Neuronal stem cell (in vitro differentiated cells): ENCODE results near the gene CDC20.
"Not testable (repeated sequence)": the region's sequence is repeated elsewhere in the genome, so short reads cannot be mapped to it uniquely, and the experiment has no call there.

Source experiments
- DNase-seq: peaks from one replicate; pipeline ENCODE4 v3.0.0-alpha.2; 2013; ENCODE audit warnings: low spot score
- H2AFZ ChIP-seq: one replicate; pipeline ENCODE4 v1.6.1; 2013; ENCODE audit warnings: mild to moderate bottlenecking, low read length, inconsistent platforms
- H2AK5ac ChIP-seq: 2 replicates; pipeline ENCODE4 v1.6.1; 2013; ENCODE audit warnings: low read depth, mild to moderate bottlenecking, inconsistent platforms, low read length, moderate library complexity, mixed read lengths
- H2BK120ac ChIP-seq: 2 replicates; pipeline ENCODE4 v1.6.1; 2013; ENCODE audit warnings: low read depth, mild to moderate bottlenecking, inconsistent platforms, low read length, moderate library complexity, mixed read lengths
- H2BK12ac ChIP-seq: one replicate; pipeline ENCODE4 v1.6.1; 2013; ENCODE audit warnings: low read length, inconsistent platforms
- H2BK15ac ChIP-seq: 2 replicates; pipeline ENCODE4 v1.6.1; 2013; ENCODE audit warnings: mild to moderate bottlenecking, low read length, inconsistent platforms, mixed read lengths
- H2BK5ac ChIP-seq: one replicate; pipeline ENCODE4 v1.6.1; 2013; ENCODE audit warnings: inconsistent platforms, mild to moderate bottlenecking, low read length, moderate library complexity
- H3K14ac ChIP-seq: one replicate; pipeline ENCODE4 v1.6.1; 2013; ENCODE audit warnings: low read length, inconsistent platforms
- H3K18ac ChIP-seq: 2 replicates; pipeline ENCODE4 v1.6.1; 2013; ENCODE audit warnings: low read length, inconsistent platforms
- H3K23ac ChIP-seq: 2 replicates; pipeline ENCODE4 v1.6.1; 2013; ENCODE audit warnings: low read depth, mild to moderate bottlenecking, mixed read lengths, low read length, inconsistent platforms; ENCODE audit not compliant: poor library complexity
- H3K27ac ChIP-seq: replicated peaks from 3 replicates; pipeline ENCODE4 v1.5.1; 2013; ENCODE audit warnings: low read length, inconsistent platforms
- H3K27me3 ChIP-seq, 3 experiments: 2 replicates each; pipeline ENCODE4 v1.6.1; 2013; ENCODE audit warnings: low read length in 3 of 3, mild to moderate bottlenecking in 2 of 3, inconsistent platforms in 1 of 3, low read depth in 1 of 3, mixed read lengths in 1 of 3, moderate library complexity in 1 of 3; ENCODE audit not compliant: control insufficient read depth in 3 of 3, insufficient read depth in 3 of 3
- H3K36me3 ChIP-seq, 2 donors: replicated peaks in 1 of 2; 2 replicates each; pipeline ENCODE4 v1.6.1; 2013; ENCODE audit warnings: low read length in 2 of 2; ENCODE audit not compliant: control insufficient read depth in 2 of 2, insufficient read depth in 2 of 2
- H3K4ac ChIP-seq: 2 replicates; pipeline ENCODE4 v1.6.1; 2013; ENCODE audit warnings: inconsistent platforms, mild to moderate bottlenecking, low read length, moderate library complexity
- H3K4me1 ChIP-seq, 2 donors: 1 replicate in 1 of 2; 2 replicates in 1 of 2; pipeline ENCODE4 v1.6.1; 2013; ENCODE audit warnings: low read length in 2 of 2, low read depth in 1 of 2; ENCODE audit not compliant: control insufficient read depth in 2 of 2, insufficient read depth in 1 of 2
- H3K4me2 ChIP-seq: one replicate; pipeline ENCODE4 v1.6.1; 2013; ENCODE audit warnings: mild to moderate bottlenecking, low read length, inconsistent platforms; ENCODE audit not compliant: insufficient read depth, poor library complexity, severe bottlenecking
- H3K4me3 ChIP-seq, 2 donors: 2 replicates each; pipeline ENCODE4 v1.5.1; 2013; ENCODE audit warnings: low read length in 2 of 2, mild to moderate bottlenecking in 2 of 2, inconsistent platforms in 1 of 2, moderate library complexity in 1 of 2
- H3K79me1 ChIP-seq: one replicate; pipeline ENCODE4 v1.6.1; 2013; ENCODE audit warnings: low read depth, mild to moderate bottlenecking, inconsistent platforms, low read length, moderate library complexity
- H3K9ac ChIP-seq: one replicate; pipeline ENCODE4 v1.6.1; 2013; ENCODE audit warnings: mild to moderate bottlenecking, low read depth, low read length, inconsistent platforms; ENCODE audit not compliant: poor library complexity
- H3K9me3 ChIP-seq, 2 donors: replicated peaks in 1 of 2; 2 replicates each; pipeline versions ENCODE3 to v1.6.1; 2013; ENCODE audit warnings: low read length in 2 of 2, mild to moderate bottlenecking in 2 of 2, inconsistent platforms in 1 of 2, low read depth in 1 of 2, mixed read lengths in 1 of 2, moderate library complexity in 1 of 2; ENCODE audit not compliant: control insufficient read depth in 2 of 2, insufficient read depth in 1 of 2
- H4K8ac ChIP-seq: one replicate; pipeline ENCODE4 v1.6.1; 2013; ENCODE audit warnings: low read depth, mild to moderate bottlenecking, inconsistent platforms, low read length, moderate library complexity
- H4K91ac ChIP-seq: one replicate; pipeline ENCODE4 v1.6.1; 2013; ENCODE audit warnings: low read length, low read depth, mild to moderate bottlenecking, inconsistent platforms; ENCODE audit not compliant: poor library complexity
- WGBS, 2 donors: extraction: QIAGEN DNeasy Blood & Tissue Kit; methylation state at CpG; one replicate each; pipeline ENCODE4 v1.1.7; 2013; ENCODE audit warnings: missing lambda C conversion rate in 2 of 2, mixed read lengths in 1 of 2; ENCODE audit not compliant: insufficient read length in 2 of 2, insufficient replicate concordance in 1 of 2; ENCODE audit errors: extremely low coverage in 2 of 2; 5-methylcytosine and 5-hydroxymethylcytosine counted together

The CDC20 gene

GRCh38 chr1:43367904-43368645 is 9.3 kb downstream of the CDC20 start, which contains the start of gene ELOVL1:
ELOVL1 (minus strand) TSS chr1:43368011; CDS start chr1:43365609, 2,402 bp downstream.
- H3K4ac ChIP-seq, result peak within 1 kb of the TSS; percentile 54
- H3K79me1 ChIP-seq, result peaks cover 4% of the 10 kb centered on the region
- H3K27ac ChIP-seq, result peak within 1 kb of the TSS; percentile 94
- peak within 1 kb of the TSS; percentile 77 for H3K4me2 ChIP-seq
- no peak within 1 kb of the TSS for H4K8ac ChIP-seq
- H3K36me3 ChIP-seq, result peaks cover 17 to 25% of the 10 kb centered on the region in 2 donors
- H2AFZ ChIP-seq, result peak within 1 kb of the TSS; percentile 99
- peak within 1 kb of the TSS; percentile 90 for H2AK5ac ChIP-seq
- no CpG with 5 or more reads among the region's 58 CpGs for WGBS, 2 donors
- peak within 1 kb of the TSS; percentile 76 for H2BK15ac ChIP-seq
- peak within 1 kb of the TSS; percentile 82 for H4K91ac ChIP-seq
- peak within 1 kb of the TSS; percentile 93 for H3K9ac ChIP-seq
- peak within 1 kb of the TSS; percentile 99 for H3K18ac ChIP-seq
- peak within 1 kb of the TSS; percentile 82 for H2BK5ac ChIP-seq
- peak within 1 kb of the TSS; percentile 77 to 81 for H3K4me3 ChIP-seq
- peak within 1 kb of the TSS; percentile 99 for H2BK12ac ChIP-seq
- peak within 1 kb of the TSS; percentile 90 for H3K14ac ChIP-seq
- peak within 1 kb of the TSS; percentile 94 for H3K23ac ChIP-seq
- peaks cover 11 to 28% of the 10 kb centered on the region in 2 donors for H3K4me1 ChIP-seq
- no peaks in the 10 kb centered on the region for H3K9me3 ChIP-seq
- no peak within 1 kb of the TSS for H2BK120ac ChIP-seq
- DNase-seq, result peak; percentile 83
- no peaks in the 10 kb centered on the region for H3K27me3 ChIP-seq

DNA sequence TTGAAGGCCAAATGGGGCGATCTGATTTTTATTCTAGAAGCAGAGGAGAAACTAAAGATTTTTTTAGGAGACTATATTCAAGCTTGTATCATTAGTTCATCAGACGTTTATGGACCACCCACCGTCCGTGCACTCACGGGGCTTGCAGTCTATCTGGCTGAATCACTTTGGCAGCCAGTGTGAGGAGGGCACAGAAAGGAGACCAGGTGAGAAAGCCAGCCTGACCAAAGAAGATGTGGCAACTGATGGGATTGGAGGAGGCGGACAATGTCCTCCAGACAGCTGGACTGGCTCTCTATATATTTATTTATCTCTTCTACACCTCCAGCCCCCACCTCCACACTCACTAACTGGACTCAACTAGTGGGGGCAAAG is 9.9 kb downstream of the CDC20 start:
- no CpG with 5 or more reads among the region's 6 CpGs for WGBS, 2 donors
- no peak overlapping the region for H3K23ac ChIP-seq
- DNase-seq, result no peak

DNA sequence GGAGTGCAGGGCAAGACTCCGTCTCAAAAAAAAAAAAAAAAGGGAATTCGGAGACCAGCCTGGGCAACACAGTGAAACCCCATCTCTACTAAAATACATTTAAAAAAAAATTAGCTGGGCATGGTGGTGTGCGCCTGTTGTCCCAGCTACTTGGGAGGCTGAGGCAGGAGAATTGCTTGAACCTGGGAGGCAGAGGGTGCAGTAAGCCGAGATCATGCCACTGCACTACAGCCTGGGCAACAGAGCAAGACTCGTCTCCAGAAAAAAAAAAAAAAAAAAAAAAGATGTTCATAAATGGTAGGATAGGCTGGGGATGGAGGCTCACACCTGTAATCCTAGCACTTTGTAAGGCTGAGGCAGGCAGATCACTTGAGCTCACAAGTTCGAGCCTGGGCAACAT is 11.0 kb downstream of the CDC20 start:
- not testable (repeated sequence) for H3K4ac ChIP-seq, H3K4me2 ChIP-seq, H3K23ac ChIP-seq, H3K27me3 ChIP-seq, H2BK15ac ChIP-seq, H3K27ac ChIP-seq, H3K9me3 ChIP-seq, H2BK5ac ChIP-seq, H3K36me3 ChIP-seq, H3K14ac ChIP-seq, H3K9ac ChIP-seq, H3K79me1 ChIP-seq, H4K8ac ChIP-seq, H3K4me3 ChIP-seq, DNase-seq, H2BK12ac ChIP-seq, H2AK5ac ChIP-seq, H2BK120ac ChIP-seq, H4K91ac ChIP-seq, H2AFZ ChIP-seq, H3K18ac ChIP-seq
- H3K4me1 ChIP-seq, result peaks cover 11 to 17% of the 10 kb centered on the region in 2 donors
- no CpG with 5 or more reads among the region's 6 CpGs for WGBS, 2 donors

More for the DNA sequence above, 9.9 kb downstream of the CDC20 start:
- Histone ChIP-seq H3K4me3 (peak overlapping the region; percentile 77 to 81), H3K27ac (peak overlapping the region; percentile 94), H3K36me3 (peaks cover 14 to 20% of the 10 kb centered on the region in 2 donors), H2AK5ac (no peak overlapping the region), H4K91ac (no peak overlapping the region), H3K4me2 (peak overlapping the region; percentile 40), H3K4ac (no peak overlapping the region), H3K4me1 (peaks cover 11 to 23% of the 10 kb centered on the region in 2 donors), H4K8ac (no peak overlapping the region), H3K79me1 (peaks cover 4% of the 10 kb centered on the region), H3K18ac (peak overlapping the region; percentile 29), H3K9ac (no peak overlapping the region), H2BK15ac (no peak overlapping the region), H2BK120ac (no peak overlapping the region), H2AFZ (peak overlapping the region; percentile 99), H2BK12ac (no peak overlapping the region), H3K9me3 (no peaks in the 10 kb centered on the region), H3K14ac (no peak overlapping the region), H3K27me3 (no peaks in the 10 kb centered on the region), H2BK5ac (no peak overlapping the region)

DNA sequence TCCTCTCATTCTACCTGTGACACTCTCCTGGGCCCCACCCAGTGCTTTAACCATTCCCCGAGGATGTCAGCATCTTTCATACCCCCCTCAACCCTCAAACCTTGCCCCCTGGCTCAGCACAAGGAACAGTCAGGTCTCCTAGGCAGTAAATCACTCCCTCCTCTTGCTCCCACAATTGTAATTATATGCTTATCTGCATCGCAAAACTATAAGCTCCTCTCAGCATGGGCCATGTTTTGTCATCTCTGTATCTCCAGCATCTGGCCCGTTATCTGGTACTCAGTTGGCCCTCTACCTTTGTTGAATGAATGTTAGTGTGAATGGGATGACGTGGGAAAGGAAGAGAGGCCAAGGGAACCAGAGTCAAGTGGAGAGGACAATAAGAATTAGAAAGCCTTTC is 11.8 kb downstream of the CDC20 start:
- Histone ChIP-seq H3K14ac (no peak overlapping the region), H3K4me3 (no peak overlapping the region)
- no CpG with 5 or more reads among the region's 4 CpGs for WGBS, 2 donors

More for the DNA sequence above, 11.8 kb downstream of the CDC20 start:
- Histone ChIP-seq H3K4ac (no peak overlapping the region), H2BK5ac (no peak overlapping the region), H3K36me3 (peaks cover 0 to under 1% of the 10 kb centered on the region in 2 donors), H3K79me1 (peaks cover 4% of the 10 kb centered on the region), H3K4me2 (no peak overlapping the region), H3K9me3 (no peaks in the 10 kb centered on the region), H3K18ac (no peak overlapping the region), H2BK120ac (no peak overlapping the region), H3K23ac (no peak overlapping the region), H3K9ac (no peak overlapping the region), H4K91ac (no peak overlapping the region), H3K4me1 (peaks cover 11 to 15% of the 10 kb centered on the region in 2 donors), H2AFZ (no peak overlapping the region), H3K27me3 (no peaks in the 10 kb centered on the region), H4K8ac (no peak overlapping the region), H2BK15ac (no peak overlapping the region), H2AK5ac (no peak overlapping the region), H3K27ac (no peak overlapping the region), H2BK12ac (no peak overlapping the region)
- DNase-seq, result no peak
